GM21515 (cell line): Measurements from ENCODE around the gene EXOC5.
"Not testable (repeated sequence)": the region's sequence is repeated elsewhere in the genome, so short reads cannot be mapped to it uniquely, and the experiment has no call there.

Experiments
- ATAC-seq: cut with Tn5 transposase; IDR thresholded peaks from one replicate; pipeline ENCODE4 v1.9.1; 2021; ENCODE audit not compliant: unreplicated experiment

EXOC5 gene

GRCh38 chr14:57258221-57258620 is 10.5 kb downstream of the EXOC5 start:
- ATAC-seq: not testable (repeated sequence)

- ATAC-seq: peak; percentile 72
Measured at GRCh38 chr14:57254884-57255283, 13.8 kb downstream of the EXOC5 start.

DNA sequence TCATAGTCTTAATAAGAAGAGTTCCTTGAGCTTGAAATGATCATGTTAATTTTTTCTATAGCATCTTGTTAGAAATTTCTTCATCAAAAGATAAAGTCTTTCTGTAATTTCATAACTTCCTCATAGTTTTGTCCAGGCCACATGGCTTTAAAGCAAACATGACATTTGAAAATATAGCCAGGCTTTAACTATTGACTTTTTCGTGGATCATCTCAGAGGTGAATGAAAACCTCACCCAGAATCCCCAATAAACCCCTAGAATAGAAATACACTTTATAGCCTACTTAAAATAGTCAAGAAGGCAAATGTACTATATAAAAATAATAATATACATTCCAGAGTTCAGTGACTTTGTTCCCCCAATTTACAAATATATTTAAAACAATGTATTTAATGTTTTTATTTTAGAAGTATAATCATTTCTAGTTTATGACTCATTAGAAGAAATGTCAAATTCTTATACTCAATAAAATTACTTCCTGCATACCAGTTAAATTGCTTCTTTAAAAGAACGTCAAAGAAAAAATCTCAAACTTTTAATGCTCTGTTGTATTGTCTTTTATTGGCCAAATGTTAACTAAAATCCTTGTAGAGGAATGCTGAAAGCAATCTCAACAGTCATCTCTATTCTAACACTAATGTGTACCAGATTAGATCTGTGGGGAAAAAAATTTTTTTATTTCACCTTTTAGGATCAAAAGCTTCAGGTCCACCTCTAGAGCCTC is 21.6 kb downstream of the EXOC5 start:
- ATAC-seq: no peak

GRCh38 chr14:57245941-57246340 is 22.8 kb downstream of the EXOC5 start:
- no peak for ATAC-seq

- no peak for ATAC-seq
Measured at GRCh38 chr14:57244106-57244505, 24.6 kb downstream of the EXOC5 start.

GRCh38 chr14:57243320-57243719 is 25.4 kb downstream of the EXOC5 start:
- no peak for ATAC-seq

DNA sequence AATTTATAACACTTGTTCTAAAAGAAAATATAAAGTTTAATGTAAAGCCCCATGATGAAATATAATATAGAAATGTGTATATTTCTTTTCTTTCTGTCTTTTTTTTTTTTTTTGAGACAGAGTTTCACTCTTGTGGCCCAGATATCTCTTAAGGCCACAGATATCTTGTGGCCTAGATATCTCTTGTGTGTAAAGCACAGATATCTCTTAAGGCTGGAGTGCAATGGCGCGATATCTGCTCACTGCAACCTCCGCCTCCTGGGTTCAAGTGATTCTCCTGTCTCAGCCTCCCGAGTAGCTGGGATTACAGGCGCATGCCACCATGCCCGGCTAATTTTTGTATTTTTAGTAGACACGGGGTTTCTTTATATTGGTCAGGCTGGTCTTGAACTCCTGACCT is 28.6 kb downstream of the EXOC5 start:
- not testable (repeated sequence) for ATAC-seq

GRCh38 chr14:57232006-57232405 is 36.7 kb downstream of the EXOC5 start:
- ATAC-seq: no peak

DNA sequence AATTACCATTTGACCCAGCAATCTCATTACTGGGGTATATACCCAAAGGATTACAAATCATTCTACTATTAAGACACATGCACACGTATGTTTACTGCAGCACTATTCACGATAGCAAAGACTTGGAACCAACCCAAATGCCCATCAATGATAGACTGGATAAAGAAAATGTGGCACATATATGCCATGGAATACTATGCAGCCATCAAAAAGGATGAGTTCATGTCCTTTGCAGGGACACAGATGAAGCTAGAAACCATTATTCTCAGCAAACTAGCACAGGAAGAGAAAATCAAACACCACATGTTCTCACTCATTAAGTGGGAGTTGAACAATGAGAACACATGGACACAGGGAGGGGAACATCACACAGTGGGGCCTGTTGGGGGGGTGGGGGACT is 40.4 kb downstream of the EXOC5 start:
- not testable (repeated sequence) for ATAC-seq

DNA sequence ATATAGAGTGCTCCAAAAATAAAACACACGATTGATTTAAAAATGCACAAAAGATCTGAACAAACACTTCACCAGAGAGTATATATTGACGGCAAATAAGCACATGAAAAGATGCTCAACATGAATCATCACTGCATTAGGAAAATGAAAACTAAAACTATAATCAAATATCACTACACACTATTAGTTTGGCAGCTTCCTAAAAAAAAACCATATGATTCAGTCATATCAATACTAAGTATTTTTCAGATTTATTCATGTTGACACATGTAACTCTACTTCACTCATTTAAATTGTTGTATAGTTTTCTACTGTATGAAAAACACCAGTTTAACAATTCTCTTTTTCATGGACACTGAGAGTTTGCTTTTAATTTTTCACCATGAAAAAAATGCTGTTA is 41.6 kb downstream of the EXOC5 start:
- no peak for ATAC-seq

- ATAC-seq: no peak
Measured at GRCh38 chr14:57221931-57222330, 46.8 kb downstream of the EXOC5 start.

- no peak for ATAC-seq
Measured at GRCh38 chr14:57212919-57213318, 55.8 kb downstream of the EXOC5 start.

DNA sequence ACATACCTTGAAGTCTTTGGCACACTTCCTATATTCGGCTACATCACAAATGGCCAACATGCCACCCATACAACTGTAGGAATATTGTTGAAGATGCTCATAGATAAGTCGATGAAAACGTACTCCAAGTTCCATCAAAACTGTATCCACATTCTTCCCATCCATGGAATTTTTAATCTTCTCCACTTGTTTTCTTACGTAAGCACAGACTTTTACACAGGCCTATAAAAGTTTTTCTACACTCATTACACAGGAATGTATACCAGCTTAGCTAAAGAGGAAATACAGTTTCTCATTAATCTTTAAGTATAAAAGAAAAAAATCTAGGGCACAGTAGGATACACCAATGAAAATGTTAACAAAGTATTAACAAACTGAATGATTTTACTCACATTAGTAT is 59.1 kb downstream of the EXOC5 start:
- no peak for ATAC-seq

DNA sequence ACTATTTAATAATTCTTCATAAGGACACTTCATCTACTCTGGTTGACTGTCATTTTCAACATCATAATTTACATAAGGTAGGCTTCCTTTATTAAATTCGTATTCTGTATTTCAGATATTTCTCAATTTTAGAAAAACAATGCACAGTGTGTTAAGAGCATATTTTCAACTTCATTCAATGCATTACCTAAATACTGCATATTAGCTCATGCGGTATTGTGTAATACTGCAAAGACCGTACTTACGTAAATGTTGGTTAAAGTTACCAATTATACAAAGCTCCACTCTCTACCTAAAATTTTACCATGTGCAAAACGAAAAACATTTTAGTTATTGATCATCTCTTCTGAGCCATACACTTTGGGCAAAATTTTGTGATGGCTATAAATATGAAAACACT is 62.8 kb downstream of the EXOC5 start:
- no peak for ATAC-seq

DNA sequence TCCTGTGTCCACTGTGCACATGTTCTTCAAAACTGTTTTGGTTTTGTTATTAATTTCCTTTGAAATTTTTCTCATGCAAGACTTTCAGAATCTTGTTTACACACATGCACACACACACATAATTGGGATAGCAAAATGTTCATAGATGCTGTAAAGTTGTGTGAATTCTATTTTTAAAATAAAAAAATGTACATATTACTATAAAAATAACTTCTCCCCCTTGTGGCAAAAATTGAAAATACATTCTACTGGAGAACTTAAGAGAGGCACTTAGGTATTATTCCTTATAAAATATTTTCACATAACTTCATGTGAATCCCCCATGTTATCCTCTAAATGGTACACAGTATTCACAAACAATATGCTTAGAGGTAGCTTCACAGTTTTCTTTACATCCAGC is 66.0 kb downstream of the EXOC5 start:
- ATAC-seq: not testable (repeated sequence)

- no peak for ATAC-seq
Measured at GRCh38 chr14:57199921-57200320, 68.8 kb downstream of the EXOC5 start.

GRCh38 chr14:57189070-57189469 is 79.6 kb downstream of the EXOC5 start:
- ATAC-seq: no peak

- no peak for ATAC-seq
Measured at GRCh38 chr14:57182760-57183503, 85.8 kb downstream of the EXOC5 start.

DNA sequence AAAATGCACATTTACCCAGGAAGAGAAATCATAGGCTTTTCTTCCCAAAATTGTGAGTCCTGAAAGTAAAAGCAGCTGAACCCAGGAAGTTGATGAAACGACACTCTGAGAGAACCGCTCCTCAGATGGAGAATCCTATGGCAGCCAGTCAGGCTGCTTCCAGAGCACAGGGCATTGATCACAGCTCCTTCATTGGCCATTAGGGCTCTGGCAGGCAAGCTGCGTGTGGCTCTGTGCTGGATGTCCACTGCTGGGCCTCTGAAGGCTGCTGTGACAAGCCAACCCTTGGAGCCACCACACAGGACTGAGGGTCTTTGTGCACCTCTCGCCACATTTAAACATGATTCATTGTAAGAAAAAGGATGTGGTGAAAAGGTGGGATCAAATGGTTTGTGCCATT is 89.4 kb downstream of the EXOC5 start:
- ATAC-seq: no peak

GRCh38 chr14:57174466-57174865 is 94.2 kb downstream of the EXOC5 start:
- ATAC-seq: no peak

DNA sequence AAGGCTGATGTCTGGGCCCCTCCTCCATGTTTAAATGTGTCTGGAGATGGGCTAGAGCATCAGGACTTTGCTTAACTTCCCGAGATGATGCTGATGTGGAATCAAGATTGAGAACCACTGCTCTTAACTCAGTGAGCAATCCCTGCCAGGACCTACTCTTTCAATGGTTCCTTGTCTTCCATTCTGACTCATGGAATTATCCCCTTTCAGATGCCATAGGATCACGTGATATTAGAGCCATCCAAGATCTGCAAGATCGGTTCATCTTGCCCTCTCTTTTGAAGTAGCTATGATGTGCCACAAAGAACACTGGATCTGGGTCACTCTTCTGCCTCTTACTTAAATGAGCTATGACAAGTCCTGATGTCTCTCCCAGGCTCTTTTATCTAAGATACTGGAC is 96.8 kb downstream of the EXOC5 start:
- no peak for ATAC-seq

DNA sequence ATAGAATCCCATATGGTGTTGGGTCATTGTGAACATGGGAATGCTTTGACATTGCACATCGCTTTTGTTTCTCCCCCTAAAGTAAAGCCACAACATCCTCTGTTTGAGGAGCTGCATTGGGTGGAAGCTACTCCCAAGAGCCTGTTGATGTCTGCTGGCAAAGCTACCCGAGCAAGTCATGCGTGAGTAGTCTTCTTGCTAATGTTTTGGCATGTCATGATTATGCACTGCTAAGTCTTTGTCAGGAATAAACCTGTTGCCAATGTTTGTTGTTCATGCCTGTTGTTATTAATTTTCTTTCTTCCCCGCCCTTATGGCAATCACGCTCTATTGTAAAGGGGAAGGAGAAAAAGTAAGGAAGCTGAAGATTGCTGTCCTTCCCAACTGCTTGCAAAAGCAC is 97.3 kb downstream of the EXOC5 start:
- ATAC-seq: no peak

DNA sequence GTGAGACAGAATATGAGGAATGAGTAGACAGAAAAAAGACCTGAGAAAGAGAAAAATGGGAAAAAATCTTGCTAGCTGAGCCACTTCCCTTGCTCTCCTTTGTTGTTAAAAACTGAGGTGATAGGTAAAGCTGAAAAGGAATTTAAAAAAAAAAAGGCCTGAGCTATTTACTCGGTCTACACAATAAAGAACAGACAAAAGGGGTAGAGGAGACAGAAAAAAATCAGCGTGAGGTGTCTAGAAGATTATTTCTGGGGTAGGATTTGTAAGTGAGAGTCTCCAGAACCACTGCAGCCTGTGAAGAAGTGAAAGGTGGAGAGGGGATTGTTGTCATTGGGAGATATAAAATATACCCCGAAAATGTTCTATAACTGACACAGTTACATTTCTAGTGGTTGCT is 98.8 kb downstream of the EXOC5 start:
- no peak for ATAC-seq
